Measurements from ENCODE around the gene CRTAP.

DNA sequence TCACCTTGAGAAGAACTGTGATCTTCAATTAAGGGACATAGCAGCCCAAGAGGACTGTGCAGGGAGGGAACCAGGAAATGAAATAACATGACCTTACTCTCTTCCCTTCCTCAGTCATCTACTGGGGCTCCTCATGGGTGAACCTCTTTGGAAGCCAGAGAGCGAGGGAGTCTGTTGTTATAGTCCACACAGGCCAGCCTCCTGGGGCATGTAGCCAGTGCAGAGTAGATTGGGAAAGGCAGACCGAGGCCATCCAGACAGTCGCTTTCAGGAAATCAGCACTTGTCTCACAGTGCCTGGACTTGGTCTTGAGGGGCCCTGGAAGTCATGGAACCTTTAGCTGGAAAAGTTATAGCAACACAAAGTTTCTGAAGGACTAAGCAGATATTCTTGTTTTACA lies 6.1 kb downstream of the CRTAP start:
- TF ChIP-seq, protein P1, sequence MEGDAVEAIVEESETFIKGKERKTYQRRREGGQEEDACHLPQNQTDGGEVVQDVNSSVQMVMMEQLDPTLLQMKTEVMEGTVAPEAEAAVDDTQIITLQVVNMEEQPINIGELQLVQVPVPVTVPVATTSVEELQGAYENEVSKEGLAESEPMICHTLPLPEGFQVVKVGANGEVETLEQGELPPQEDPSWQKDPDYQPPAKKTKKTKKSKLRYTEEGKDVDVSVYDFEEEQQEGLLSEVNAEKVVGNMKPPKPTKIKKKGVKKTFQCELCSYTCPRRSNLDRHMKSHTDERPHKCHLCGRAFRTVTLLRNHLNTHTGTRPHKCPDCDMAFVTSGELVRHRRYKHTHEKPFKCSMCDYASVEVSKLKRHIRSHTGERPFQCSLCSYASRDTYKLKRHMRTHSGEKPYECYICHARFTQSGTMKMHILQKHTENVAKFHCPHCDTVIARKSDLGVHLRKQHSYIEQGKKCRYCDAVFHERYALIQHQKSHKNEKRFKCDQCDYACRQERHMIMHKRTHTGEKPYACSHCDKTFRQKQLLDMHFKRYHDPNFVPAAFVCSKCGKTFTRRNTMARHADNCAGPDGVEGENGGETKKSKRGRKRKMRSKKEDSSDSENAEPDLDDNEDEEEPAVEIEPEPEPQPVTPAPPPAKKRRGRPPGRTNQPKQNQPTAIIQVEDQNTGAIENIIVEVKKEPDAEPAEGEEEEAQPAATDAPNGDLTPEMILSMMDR (IDR thresholded peaks at IDR 0.05) = no peak
- no peak for TF ChIP-seq POLR2A (IDR thresholded peaks at IDR 0.05)

All from right lobe of liver (tissue), 4 donors.